Osteoblast (primary cell): ENCODE results near the gene DPEP2NB. TPM values are rescaled to one million over a fixed set of nuclear protein-coding genes. Genes with fewer than 3 reads are reported as not detected.
A peak's percentile ranks its signal among the peaks of the same experiment; 100 is the strongest.

ENCODE experiments used
- DNase-seq: peaks from one replicate; pipeline ENCODE4 v3.0.0; 2011; ENCODE audit warnings: low spot score, mixed read lengths; ENCODE audit not compliant: insufficient read length; ENCODE audit errors: missing footprints
- H2AFZ ChIP-seq: 2 replicates; pipeline ENCODE4 v1.6.0; 2011; ENCODE audit warnings: mild to moderate bottlenecking, low read length
- H3K27ac ChIP-seq: 2 replicates; pipeline ENCODE4 v1.5.1; 2011; ENCODE audit warnings: mild to moderate bottlenecking, low read depth, low read length, moderate library complexity
- H3K27me3 ChIP-seq: 2 replicates; pipeline ENCODE4 v1.6.0; 2012; ENCODE audit warnings: mild to moderate bottlenecking, control low read depth, inconsistent platforms, low read length, moderate library complexity; ENCODE audit not compliant: insufficient read depth
- H3K36me3 ChIP-seq: 2 replicates; pipeline ENCODE4 v1.5.1; 2011; ENCODE audit warnings: mild to moderate bottlenecking, low read length, control low read depth, moderate library complexity; ENCODE audit not compliant: insufficient read depth
- H3K4me1 ChIP-seq: 2 replicates; pipeline ENCODE4 v1.5.1; 2011; ENCODE audit warnings: mild to moderate bottlenecking, low read length, control low read depth, moderate library complexity; ENCODE audit not compliant: insufficient read depth
- H3K4me2 ChIP-seq: 2 replicates; pipeline ENCODE4 v1.6.0; 2011; ENCODE audit warnings: mild to moderate bottlenecking, low read length; ENCODE audit not compliant: insufficient read depth
- H3K4me3 ChIP-seq: fragments of 200-600 bp; sonication (generic); 3 replicates; pipeline ENCODE4 v1.5.1; 2012; ENCODE audit warnings: mild to moderate bottlenecking, low read length, inconsistent platforms; ENCODE audit not compliant: insufficient read depth
- H3K79me2 ChIP-seq: 2 replicates; pipeline ENCODE4 v1.6.0; 2012; ENCODE audit warnings: mild to moderate bottlenecking, low read length, control low read depth, inconsistent platforms; ENCODE audit not compliant: insufficient read depth
- H3K9me3 ChIP-seq: 2 replicates; pipeline ENCODE4 v1.5.1; 2011; ENCODE audit warnings: low read depth, low read length, control low read depth
- H4K20me1 ChIP-seq: 2 replicates; pipeline ENCODE4 v1.6.0; 2012; ENCODE audit warnings: mild to moderate bottlenecking, low read length, control low read depth; ENCODE audit not compliant: insufficient read depth
- total RNA-seq: library from RNA; depleted of rRNA; stranded (reverse); fragments of >200 nt; gene quantifications from 2 replicates; pipeline ENCODE4 v1.2.3, GENCODE V29; 2012
- TF ChIP-seq, protein P1 (sequence below): IDR thresholded peaks from 2 replicates; pipeline ENCODE4 v1.5.1; 2011; ENCODE audit warnings: mild to moderate bottlenecking, low read depth, low read length, moderate library complexity; ENCODE audit errors: extremely low read depth

The DPEP2NB gene
- total RNA-seq, 1 donor = not detected

- H3K27me3 ChIP-seq = no peaks in the 10 kb centered on the region
- no peak overlapping the region for H3K4me2 ChIP-seq
- H3K4me1 ChIP-seq = peaks cover 7% of the 10 kb centered on the region
- TF ChIP-seq, protein P1, sequence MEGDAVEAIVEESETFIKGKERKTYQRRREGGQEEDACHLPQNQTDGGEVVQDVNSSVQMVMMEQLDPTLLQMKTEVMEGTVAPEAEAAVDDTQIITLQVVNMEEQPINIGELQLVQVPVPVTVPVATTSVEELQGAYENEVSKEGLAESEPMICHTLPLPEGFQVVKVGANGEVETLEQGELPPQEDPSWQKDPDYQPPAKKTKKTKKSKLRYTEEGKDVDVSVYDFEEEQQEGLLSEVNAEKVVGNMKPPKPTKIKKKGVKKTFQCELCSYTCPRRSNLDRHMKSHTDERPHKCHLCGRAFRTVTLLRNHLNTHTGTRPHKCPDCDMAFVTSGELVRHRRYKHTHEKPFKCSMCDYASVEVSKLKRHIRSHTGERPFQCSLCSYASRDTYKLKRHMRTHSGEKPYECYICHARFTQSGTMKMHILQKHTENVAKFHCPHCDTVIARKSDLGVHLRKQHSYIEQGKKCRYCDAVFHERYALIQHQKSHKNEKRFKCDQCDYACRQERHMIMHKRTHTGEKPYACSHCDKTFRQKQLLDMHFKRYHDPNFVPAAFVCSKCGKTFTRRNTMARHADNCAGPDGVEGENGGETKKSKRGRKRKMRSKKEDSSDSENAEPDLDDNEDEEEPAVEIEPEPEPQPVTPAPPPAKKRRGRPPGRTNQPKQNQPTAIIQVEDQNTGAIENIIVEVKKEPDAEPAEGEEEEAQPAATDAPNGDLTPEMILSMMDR = no peak
- H2AFZ ChIP-seq = no peak overlapping the region
- H3K9me3 ChIP-seq = no peaks in the 10 kb centered on the region
- DNase-seq = no peak
- no peaks in the 10 kb centered on the region for H4K20me1 ChIP-seq
- H3K4me3 ChIP-seq = no peak overlapping the region
- H3K79me2 ChIP-seq = no peaks in the 10 kb centered on the region
- H3K36me3 ChIP-seq = no peaks in the 10 kb centered on the region
- H3K27ac ChIP-seq = no peak overlapping the region
Observed at GRCh38 chr16:68005786-68006286, 9.9 kb downstream of the DPEP2NB start.

DNA sequence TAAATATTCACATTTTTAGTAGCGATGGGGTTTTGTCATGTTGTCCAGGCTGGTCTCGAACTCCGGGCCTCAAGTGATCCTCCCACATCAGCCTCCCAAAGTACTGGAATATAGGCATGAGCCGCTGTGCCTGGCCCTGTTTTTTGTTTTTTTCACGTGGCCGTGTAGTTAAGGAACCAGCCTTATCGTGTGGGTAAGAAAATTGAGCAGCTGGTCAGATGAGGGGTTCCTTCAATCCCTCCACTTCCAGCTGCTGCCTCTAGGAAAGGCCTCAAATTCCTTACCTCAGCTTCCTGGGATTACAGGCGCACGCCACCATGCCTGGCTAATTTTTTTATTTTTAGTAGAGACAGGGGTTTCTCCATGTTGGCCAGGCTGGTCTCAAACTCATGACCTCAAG, 10.5 kb downstream of the DPEP2NB start:
- H2AFZ ChIP-seq = no peak overlapping the region
- H3K4me1 ChIP-seq = peaks cover 7% of the 10 kb centered on the region
- TF ChIP-seq, protein P1 = no peak
- H3K79me2 ChIP-seq = no peaks in the 10 kb centered on the region
- no peaks in the 10 kb centered on the region for H3K9me3 ChIP-seq
- H3K4me2 ChIP-seq = no peak overlapping the region
- no peaks in the 10 kb centered on the region for H3K27me3 ChIP-seq
- H3K36me3 ChIP-seq = no peaks in the 10 kb centered on the region
- DNase-seq = no peak
- H3K27ac ChIP-seq = no peak overlapping the region
- H3K4me3 ChIP-seq = no peak overlapping the region
- no peaks in the 10 kb centered on the region for H4K20me1 ChIP-seq

GRCh38 chr16:68003031-68003430, 12.7 kb downstream of the DPEP2NB start:
- H3K4me2 ChIP-seq = peak overlapping the region; percentile 10
- H3K27ac ChIP-seq = no peak overlapping the region
- H3K36me3 ChIP-seq = no peaks in the 10 kb centered on the region
- TF ChIP-seq, protein P1 = no peak
- no peak overlapping the region for H3K4me3 ChIP-seq
- no peak overlapping the region for H2AFZ ChIP-seq
- H3K27me3 ChIP-seq = no peaks in the 10 kb centered on the region
- peaks cover 7% of the 10 kb centered on the region for H3K4me1 ChIP-seq
- no peaks in the 10 kb centered on the region for H3K9me3 ChIP-seq
- DNase-seq = peak; percentile 96
- no peaks in the 10 kb centered on the region for H3K79me2 ChIP-seq
- no peaks in the 10 kb centered on the region for H4K20me1 ChIP-seq

GRCh38 chr16:68000450-68000849, 15.3 kb downstream of the DPEP2NB start:
- Histone ChIP-seq H3K27ac (no peak overlapping the region), H3K36me3 (no peaks in the 10 kb centered on the region), H3K4me2 (no peak overlapping the region), H4K20me1 (no peaks in the 10 kb centered on the region), H3K27me3 (no peaks in the 10 kb centered on the region), H3K4me3 (no peak overlapping the region), H3K9me3 (no peaks in the 10 kb centered on the region), H3K4me1 (peaks cover 7% of the 10 kb centered on the region), H2AFZ (no peak overlapping the region), H3K79me2 (no peaks in the 10 kb centered on the region)
- TF ChIP-seq, protein P1 = no peak
- no peak for DNase-seq
